HG03521 (cell line): ENCODE data around the gene ANO5.
"Not testable (repeated sequence)": the region's sequence is repeated elsewhere in the genome, so short reads cannot be mapped to it uniquely, and the experiment has no call there.

Experiments used
- ATAC-seq: cut with Tn5 transposase; IDR thresholded peaks from one replicate; pipeline ENCODE4 v1.9.1; 2021; ENCODE audit warnings: mild to moderate bottlenecking, moderate library complexity; ENCODE audit not compliant: unreplicated experiment

The ANO5 gene

DNA sequence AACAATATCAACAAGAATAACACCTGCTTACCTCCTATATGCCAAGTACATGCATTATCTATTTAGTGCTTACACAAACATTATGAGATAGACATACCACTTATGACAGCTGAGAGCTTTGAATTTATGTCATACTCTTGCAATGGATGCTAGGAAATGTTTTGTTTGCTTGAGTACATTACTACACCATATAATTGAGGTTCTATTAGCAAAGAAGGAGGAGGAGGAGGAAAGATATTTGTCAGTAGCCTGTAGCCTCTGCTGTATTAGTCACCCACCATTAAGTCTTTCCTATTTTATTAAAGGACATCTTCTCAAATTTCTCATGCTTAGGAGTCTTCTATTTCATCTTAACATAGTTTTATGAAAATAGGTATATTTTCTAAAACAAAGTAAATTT, 6.4 kb downstream of the ANO5 start:
- ATAC-seq, result no peak

DNA sequence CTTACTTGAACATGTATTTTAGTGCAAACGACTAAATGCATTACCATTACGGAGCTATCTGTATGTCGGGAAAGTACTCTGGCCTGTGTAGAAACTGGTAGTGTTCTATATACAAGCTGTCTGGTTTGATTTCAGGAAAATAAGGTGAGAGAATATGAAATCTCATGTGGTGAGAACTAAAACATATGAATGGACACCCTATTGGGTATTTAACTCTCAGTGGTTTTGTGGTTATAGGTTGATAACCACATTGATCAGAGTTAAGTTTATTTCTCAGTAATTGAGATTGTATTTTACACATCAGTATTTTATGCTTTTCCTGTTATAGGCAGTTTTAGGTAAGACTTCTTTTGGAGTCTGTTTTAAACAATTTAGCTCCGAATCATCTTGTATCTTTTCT, 10.4 kb downstream of the ANO5 start:
- ATAC-seq, result no peak

DNA sequence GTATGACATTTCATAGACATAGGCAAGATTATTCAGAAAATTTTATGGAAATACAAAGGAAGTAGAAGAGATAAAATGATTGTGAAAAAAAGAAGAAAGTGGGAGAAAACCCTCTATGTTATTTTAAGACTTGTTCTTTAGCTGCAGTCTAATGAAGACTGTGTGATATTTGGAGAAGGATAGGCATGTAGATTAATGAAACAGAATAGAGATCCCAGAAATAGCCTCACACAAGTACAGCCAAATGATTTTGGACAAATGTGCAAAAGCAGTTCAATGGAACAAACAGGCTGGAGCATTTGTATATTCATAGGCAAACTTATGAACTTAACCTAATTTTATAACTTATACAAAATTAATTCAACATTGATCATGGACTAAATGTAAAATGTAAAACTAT, 14.3 kb downstream of the ANO5 start:
- ATAC-seq, result no peak

DNA sequence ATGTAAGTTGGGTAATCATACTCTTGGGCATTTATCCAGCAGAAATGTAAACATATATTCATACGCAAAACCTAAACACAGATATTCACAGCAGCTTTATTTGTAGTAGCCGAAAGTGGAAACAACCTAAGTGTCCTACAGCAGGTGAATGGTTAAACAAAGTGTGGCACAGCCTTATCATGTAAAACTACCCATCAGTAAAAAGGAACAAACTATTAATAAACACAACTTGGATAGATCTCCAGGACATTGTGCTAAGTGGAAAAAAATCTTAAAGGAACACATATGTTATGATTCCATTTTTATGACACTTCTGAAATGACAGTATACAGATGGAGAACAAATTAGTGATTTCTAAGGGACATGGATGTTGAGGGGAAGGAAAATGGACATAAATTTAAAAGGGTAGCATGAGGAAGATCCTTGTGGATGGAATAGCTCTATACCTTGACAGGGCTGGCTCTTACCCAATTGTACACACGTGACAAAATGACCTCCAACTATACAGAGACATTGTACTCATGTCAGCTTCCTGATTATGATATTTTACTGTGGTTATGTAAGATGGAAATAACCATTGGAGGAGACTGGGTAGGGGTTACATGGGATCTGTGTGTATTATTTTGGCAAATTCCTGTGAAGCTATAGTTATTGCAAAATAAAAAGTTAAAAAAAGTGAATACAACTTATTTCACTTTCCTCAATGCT, 15.4 kb downstream of the ANO5 start:
- no peak for ATAC-seq

DNA sequence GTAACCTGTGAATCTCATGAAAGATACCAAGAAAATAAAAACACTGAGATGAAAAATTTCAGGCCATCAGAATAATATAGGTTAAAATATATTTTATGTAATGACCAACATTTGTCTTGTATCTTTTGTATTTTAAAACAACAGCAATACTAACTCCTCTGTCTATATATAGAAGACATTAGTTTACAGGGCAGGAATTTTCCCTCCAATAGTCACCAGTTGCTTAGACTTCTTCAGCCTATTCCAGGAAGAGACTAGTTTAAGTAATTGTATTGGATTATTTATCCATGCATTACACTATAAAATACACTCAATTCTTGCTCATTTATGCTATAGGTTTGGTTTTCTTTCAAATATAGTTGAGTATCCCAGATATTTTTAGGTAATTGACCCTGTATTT, 24.1 kb downstream of the ANO5 start:
- no peak for ATAC-seq

DNA sequence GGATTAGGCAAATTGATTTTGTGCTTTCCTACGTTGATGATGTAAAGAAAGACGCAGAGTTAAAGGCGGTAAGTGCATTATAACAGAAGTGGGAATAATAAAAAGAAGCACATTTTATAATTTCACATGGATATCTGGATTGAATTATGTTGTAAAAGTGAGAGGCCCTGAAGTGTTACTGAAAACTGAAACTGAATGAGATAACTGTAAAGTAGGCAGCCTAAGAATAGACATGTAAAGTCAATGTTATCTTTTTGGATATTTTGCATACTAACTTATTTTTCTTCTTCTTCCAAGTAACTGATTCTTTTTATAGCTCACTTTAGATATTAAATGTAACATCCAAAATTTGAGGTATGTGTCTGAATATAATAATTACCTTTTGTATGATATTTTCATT, 28.3 kb downstream of the ANO5 start:
- no peak for ATAC-seq

DNA sequence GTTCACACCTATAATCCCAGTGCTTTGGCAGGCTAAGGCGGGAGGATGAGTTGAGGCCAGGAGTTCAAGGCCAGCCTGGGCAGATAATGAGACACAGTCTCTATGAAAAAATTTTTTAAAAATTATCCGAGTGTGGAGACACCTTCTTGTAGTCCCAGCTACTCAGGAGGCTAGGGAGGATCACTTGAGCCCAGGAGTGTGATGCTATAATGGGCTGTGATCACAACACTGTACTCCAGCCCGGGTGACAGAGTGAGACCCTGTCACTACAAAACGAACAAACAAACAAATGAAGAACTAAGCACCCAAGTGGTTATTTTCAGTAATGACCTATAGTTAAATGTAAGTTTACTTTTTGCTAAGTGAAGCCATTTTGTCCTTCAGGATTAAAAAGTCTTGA, 32.3 kb downstream of the ANO5 start:
- ATAC-seq, result no peak

DNA sequence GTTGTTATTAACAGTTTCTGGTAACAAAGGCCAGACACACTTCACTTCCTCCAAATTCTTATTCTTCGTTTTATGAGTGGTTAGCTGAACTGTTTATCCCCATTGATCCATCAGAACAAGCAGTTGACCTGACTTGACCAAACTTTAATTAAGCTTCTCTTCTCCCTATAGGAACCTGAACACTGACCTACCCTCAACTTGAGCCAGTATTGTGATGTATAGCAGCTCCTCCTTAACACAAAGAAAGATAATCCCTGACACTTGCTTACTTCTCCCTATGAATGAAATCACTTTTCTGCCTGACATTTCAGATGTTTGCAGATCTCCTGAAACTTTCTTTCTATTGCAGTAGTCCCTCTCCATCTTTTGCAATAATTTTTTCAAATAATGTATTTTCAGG, 41.9 kb downstream of the ANO5 start:
- ATAC-seq, result no peak

DNA sequence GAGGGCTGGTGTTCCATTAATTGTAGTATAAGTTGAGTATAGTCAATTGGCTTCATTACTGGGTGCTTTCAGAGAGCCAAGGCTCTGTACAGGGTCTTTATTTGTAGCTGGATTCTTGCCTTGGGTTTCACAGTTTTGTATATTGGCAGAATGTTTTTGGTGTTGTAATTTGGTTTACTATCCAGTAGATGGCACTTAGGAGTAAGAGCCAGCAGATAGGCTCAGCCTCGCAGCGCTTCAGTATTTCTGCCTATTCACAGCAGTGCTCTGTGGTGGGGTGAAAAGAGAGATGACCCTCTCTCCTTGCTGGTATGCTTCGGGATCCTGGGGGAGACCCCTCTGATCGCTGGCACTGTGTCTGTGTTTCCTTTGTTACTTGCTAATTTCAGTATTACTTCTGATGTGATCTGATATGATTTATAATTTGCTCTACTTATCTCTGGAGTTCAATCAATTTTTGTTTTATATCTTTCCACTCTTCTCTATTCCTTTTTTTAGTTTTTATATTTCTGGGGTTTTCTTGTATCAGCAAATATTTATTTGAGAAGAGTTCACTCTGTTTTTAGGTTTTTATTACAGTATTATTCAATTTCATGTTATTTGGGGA, 52.2 kb downstream of the ANO5 start:
- ATAC-seq, result peak; percentile 97

DNA sequence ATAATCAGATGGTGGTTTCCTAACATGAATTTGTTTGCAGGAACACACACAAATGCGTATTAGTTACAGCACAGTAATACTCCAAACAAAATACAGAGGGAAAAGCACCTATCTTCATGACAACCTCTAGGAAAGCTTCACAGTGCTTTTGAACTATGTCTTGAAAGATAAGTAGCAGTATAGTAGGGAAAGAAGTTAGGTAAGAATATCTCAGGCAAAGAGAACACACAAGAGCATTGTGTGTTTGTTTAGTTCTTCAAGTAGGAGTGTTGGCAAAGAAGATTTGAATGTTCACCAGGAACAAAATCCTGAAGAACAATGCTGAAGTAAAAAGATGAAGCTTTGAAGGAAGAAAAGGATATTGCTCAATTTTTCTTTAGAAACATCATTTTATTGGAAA, 54.1 kb downstream of the ANO5 start:
- no peak for ATAC-seq

DNA sequence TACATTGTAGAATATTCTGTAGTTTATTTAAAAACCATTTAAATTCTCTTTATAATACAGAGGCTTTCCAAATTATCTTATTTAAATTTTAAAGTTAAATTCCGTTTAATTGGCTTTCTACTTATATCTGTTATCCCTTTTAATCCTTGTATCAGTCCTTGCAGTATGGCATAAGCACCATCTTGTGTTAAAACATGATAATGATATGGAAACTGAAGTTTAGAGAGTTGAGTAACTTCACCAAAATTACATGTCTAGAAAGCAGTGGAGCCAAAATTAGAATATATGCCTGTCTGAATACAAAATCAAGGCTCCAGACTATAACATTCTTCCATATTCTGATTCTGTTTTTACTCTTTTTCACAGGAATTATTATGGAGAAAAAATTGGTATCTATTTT, 57.0 kb downstream of the ANO5 start:
- ATAC-seq, result no peak

DNA sequence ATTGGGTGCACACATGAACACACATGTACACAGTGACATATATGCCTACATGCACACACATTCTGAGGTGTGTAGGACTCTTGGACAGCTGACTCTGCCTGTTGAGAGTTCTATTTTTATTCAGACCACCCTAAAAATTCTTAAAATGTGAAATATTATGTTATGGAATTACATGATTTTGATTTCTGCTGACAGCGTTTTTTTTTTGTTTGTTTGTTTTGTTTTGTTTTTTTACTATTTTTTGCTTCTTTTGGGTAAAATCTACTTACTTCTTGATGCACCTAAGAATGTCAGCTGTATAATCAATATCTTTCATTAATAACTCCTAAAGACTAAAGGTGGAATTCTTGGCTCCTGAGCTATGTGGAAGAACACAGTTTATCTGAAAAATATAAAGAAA, 64.0 kb downstream of the ANO5 start:
- no peak for ATAC-seq

DNA sequence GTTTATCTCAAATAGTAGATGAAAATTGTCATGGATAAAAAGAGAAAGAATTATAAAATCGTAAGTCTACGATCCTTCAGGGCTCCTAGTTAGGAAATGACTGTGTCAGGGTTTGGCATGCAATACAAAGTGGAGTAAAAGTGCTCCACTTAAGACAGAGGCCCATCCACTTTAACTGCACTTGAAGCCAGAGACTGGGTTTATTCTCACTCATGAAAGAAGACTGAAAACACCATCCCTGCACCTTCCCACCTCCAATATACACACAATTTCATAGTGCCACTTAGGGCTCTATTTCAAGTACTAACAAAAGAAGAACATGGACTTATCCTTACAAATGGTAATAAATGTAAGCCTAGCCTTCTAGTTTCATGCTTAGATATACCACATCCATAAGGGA, 70.7 kb downstream of the ANO5 start:
- ATAC-seq, result no peak

DNA sequence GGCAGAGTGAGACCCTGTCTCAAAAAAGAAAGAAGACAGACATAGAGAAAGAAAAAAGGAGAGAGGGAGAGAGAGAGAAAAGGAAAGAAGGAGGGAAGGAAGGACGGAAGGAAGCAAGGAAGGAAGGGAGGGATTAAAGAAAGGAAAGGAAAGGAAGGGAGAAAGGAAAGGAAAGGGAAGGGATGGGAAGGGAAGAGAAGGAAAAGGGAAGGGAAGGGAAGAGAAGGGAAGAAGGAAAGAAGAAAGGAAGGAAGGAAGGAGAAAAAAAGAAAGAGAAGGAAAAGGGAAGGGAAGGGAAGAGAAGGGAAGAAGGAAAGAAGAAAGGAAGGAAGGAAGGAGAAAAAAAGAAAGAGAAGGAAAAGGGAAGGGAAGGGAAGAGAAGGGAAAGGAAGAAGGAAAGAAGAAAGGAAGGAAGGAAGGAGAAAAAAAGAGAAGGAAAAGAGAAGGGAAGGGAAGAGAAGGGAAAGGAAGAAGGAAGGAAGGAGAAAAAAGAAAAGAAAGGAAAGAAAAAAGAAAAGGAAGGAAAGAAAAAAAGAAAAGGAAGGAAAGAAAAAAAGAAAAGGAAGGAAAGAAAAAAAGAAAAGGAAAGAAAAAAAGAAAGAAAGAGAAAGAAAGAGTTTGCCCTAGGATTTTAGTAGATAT, 76.2 kb downstream of the ANO5 start:
- not testable (repeated sequence) for ATAC-seq

DNA sequence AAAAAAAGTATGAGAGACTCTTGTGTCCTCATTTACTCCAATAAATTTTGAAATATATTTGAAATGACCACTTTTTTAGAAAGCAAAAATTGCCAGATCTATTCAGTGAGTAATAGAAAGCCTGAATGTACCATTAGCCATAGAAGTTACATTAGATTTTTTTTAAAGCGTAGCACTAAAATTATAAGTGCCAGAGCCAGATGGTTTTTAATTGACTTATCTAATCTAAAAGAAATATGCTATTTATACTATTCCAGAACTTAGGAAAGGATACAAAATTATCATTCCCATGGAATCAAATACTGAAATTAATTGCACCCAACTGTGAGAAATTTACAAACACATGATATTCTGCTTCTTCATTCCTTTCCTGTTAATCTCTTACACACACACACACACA, 80.9 kb downstream of the ANO5 start:
- no peak for ATAC-seq

DNA sequence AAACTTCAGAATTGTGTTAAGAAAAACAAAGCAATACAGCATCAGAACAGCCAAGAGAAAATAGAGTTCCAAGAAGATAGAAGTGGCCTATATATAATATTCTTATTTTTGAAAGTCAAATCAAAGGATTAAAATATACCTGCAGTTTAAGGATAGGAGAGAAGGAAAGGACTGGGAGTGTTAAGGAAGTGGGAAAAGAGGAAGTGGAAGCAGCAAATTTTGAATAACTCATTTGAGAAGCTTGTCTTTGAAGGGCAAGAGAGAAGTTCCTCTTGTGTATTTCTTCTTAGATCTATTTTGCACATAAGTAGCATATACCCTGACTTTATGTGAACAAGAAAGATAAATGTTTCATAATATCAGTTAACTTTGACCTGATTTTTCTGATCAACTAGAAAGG, 82.7 kb downstream of the ANO5 start:
- no peak for ATAC-seq

DNA sequence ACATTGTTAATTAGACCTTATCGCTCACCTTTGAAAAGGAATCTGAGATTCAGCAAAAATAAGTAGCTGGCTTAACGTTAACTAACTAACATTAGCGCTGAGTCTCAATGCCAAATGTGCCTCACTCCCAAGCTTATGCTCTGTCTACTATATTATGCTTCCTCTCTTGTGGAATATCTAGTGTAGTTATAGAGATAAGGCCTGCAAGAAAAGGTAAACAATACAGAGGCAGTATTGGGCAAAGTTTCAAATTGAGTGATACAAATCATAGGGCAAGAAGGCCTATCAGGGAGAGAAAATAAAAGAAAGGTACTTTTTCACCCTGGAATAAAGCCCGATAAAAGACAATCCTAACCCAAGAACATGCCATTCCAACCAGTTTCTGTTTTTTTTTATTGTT, 83.7 kb downstream of the ANO5 start:
- ATAC-seq, result no peak

DNA sequence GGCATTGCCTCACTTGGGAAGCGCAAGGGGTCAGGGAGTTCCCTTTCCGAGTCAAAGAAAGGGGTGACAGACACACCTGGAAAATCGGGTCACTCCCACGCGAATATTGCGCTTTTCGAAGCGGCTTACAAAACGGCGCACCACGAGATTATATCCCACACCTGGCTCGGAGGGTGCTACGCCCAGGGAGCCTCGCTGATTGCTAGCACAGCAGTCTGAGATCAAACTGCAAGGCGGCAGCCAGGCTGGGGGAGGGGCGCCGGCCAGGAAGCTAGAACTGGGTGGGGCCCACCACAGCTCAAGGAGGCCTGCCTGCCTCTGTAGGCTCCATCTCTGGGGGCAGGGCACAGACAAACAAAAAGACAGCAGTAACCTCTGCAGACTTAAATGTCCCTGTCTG, 92.1 kb downstream of the ANO5 start:
- not testable (repeated sequence) for ATAC-seq

DNA sequence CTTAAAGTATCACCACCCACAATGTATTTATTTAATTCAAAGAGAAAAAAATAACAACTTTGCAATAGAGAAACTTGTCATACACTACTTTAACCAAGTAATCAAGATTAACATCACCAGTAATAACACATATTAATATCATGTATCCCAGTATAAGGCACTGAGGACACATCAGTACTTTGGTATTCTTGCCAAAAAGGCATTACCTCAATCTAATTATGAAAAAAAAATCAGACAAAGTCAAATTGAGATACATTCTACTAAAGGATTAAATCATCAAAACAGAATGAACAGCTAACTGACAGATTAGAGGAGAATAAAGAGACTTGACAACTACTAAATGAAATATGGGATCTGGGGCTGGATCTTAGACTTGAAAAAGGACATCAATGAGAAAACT, 109.5 kb downstream of the ANO5 start:
- no peak for ATAC-seq

DNA sequence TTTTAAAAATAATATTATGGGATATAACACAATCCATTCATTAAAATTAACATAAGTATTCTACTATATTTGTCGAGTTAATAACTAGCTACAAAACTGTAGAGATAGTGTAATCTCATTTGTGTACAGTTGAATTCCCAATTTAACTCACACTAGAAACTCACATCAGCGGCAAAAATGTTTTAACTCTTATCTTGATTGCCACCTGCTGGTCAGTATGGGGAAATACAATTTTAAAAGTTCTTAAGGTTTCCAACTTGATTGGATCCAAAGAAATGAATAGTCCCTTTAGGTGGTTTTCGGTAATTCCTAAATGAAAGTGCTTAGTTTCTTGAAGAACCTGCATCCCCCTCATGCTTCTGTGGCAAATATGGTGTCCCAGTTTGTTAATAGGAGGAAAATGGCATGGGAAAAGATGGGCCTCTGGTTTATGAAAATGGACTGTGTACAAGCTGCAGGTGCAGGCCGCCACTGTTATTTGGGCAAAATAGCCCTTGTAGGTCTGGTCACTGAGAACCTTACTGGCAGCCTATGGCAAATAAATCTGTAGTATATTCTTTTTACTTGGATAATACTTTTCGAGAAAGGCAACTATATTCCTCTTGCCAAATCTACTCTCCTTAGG, 111.6 kb downstream of the ANO5 start:
- ATAC-seq, result no peak

DNA sequence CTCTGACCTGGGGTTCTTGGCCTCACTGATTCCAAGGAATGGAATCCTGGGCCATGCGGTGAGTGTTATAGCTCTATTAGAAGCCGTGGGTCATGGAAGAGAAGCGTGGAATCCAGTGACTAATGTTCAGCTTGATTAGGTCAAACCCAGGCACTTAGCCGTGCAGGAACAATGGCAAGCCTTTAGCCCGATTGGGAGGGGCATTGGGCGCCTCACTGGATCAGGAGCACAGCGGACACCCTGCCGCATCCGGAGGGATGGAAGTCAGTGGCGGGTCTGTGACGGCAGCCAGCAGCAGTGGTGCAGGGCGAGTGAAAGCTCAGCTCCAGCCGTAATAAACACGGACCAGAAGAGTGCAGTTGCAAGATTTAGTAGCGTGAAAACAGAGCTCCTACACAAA, 124.8 kb downstream of the ANO5 start:
- no peak for ATAC-seq

DNA sequence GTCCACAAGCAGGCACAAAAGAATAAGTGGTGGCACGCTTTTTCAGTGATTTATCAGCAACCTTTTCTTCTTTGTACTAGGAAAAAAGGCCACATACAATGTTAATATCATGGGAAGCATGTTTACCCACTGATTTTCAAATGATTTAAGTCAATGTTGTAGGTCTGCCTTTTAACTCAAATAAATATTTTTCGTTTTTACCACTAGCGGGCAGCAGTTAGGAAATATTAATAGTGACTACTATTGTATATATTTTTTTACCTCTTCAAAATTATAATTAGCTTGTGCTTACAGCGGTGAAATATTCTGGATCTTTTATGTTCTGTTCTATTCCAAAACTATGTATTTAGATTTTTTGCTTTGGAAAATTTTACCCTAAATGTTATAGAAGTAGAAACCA, 138.9 kb downstream of the ANO5 start:
- no peak for ATAC-seq
